Hepatocyte (in vitro differentiated cells): Measurements from ENCODE around the gene PAMR1. TPM values are rescaled to one million over a fixed set of nuclear protein-coding genes. Genes with fewer than 3 reads are reported as not detected.

Source experiments
- DNase-seq: peaks from one replicate; pipeline ENCODE4 v3.0.0-alpha.2; 2016; ENCODE audit warnings: low spot score
- H2AFZ ChIP-seq: fragments of 200-600 bp; sonication (generic); 2 replicates; pipeline ENCODE4 v1.6.0; 2016; ENCODE audit warnings: antibody characterized with exemption, mild to moderate bottlenecking
- H3K27ac ChIP-seq: fragments of 200-600 bp; sonication (generic); 2 replicates; pipeline ENCODE4 v1.5.1; 2016; ENCODE audit warnings: mild to moderate bottlenecking
- H3K27me3 ChIP-seq: fragments of 200-600 bp; sonication (generic); 2 replicates; pipeline ENCODE4 v1.6.1; 2016
- H3K36me3 ChIP-seq: fragments of 200-600 bp; sonication (generic); replicated peaks from 2 replicates; pipeline ENCODE4 v1.5.1; 2016; ENCODE audit warnings: low read depth; ENCODE audit not compliant: insufficient read depth
- H3K4me1 ChIP-seq: fragments of 200-600 bp; sonication (generic); 2 replicates; pipeline ENCODE4 v1.5.1; 2016; ENCODE audit warnings: mild to moderate bottlenecking, moderate library complexity; ENCODE audit not compliant: insufficient read depth
- H3K4me2 ChIP-seq: fragments of 200-600 bp; sonication (generic); 2 replicates; pipeline ENCODE4 v1.6.0; 2016
- H3K4me3 ChIP-seq: fragments of 200-600 bp; sonication (generic); 2 replicates; pipeline ENCODE4 v1.5.1; 2016; ENCODE audit warnings: mild to moderate bottlenecking
- H3K79me2 ChIP-seq: fragments of 200-600 bp; sonication (generic); 2 replicates; pipeline ENCODE4 v1.6.0; 2017; ENCODE audit warnings: mild to moderate bottlenecking
- H3K9me2 ChIP-seq: fragments of 200-600 bp; sonication (generic); replicated peaks from 2 replicates; pipeline ENCODE4 v1.6.0; 2017; ENCODE audit warnings: mild to moderate bottlenecking; ENCODE audit not compliant: insufficient read depth
- H3K9me3 ChIP-seq: fragments of 200-600 bp; sonication (generic); 2 replicates; pipeline ENCODE4 v1.5.1; 2016; ENCODE audit warnings: low read depth, mild to moderate bottlenecking
- H4K20me1 ChIP-seq: fragments of 200-600 bp; sonication (generic); 2 replicates; pipeline ENCODE4 v1.6.0; 2016; ENCODE audit warnings: mild to moderate bottlenecking; ENCODE audit not compliant: insufficient read depth, poor library complexity, severe bottlenecking
- CTCF ChIP-seq: fragments of 200-600 bp; sonication (generic); IDR thresholded peaks from 2 replicates; pipeline ENCODE4 v1.5.1; 2016; ENCODE audit warnings: antibody characterized with exemption, mild to moderate bottlenecking; ENCODE audit not compliant: poor library complexity
- EZH2 ChIP-seq: fragments of 200-600 bp; sonication (generic); IDR thresholded peaks from 2 replicates; pipeline ENCODE4 v1.6.1; 2016; ENCODE audit warnings: antibody characterized with exemption, mild to moderate bottlenecking, borderline replicate concordance
- EZH2phosphoT487 ChIP-seq: fragments of 200-600 bp; sonication (generic); IDR thresholded peaks from one replicate; pipeline ENCODE4 v1.6.1; 2018; ENCODE audit warnings: antibody characterized with exemption, mild to moderate bottlenecking, low read depth, moderate library complexity; ENCODE audit not compliant: unreplicated experiment, severe bottlenecking
- WGBS: methylation state at CpG from one replicate; pipeline ENCODE4 v1.1.6; 2016; ENCODE audit warnings: low lambda C conversion rate; ENCODE audit errors: missing lambda C conversion rate; 5-methylcytosine and 5-hydroxymethylcytosine counted together
- polyA plus RNA-seq: library from polyadenylated mRNA; unstranded; fragments of >200 nt; fragmentation: Nextera tagmentation; extraction: Ambion mirVana; gene quantifications from 2 replicates; pipeline ENCODE4 v1.2.1, GENCODE V29; 2016
- total RNA-seq: library from RNA; depleted of rRNA; stranded (reverse); fragments of >200 nt; gene quantifications from 2 replicates; pipeline ENCODE4 v1.2.3, GENCODE V29; 2014

PAMR1 gene
- total and polyA plus RNA-seq, 2 experiments from 2014 or later, result 26.3 to 31.1 TPM

GRCh38 chr11:35518766-35519165, 6.7 kb downstream of the PAMR1 start:
- H3K9me2 ChIP-seq, result no peaks in the 10 kb centered on the region
- H3K4me2 ChIP-seq, result no peak overlapping the region
- 74% methylated on average over 1 of the region's 1 CpG for WGBS
- DNase-seq, result no peak
- H3K36me3 ChIP-seq, result no peaks in the 10 kb centered on the region
- no peaks in the 10 kb centered on the region for H3K9me3 ChIP-seq
- H3K79me2 ChIP-seq, result no peaks in the 10 kb centered on the region
- H3K4me3 ChIP-seq, result no peak overlapping the region
- H3K27me3 ChIP-seq, result no peaks in the 10 kb centered on the region
- H3K27ac ChIP-seq, result no peak overlapping the region
- H2AFZ ChIP-seq, result no peak overlapping the region
- H4K20me1 ChIP-seq, result no peaks in the 10 kb centered on the region
- peaks cover 5% of the 10 kb centered on the region for H3K4me1 ChIP-seq
- TF ChIP-seq EZH2 (no peak), CTCF (no peak)

DNA sequence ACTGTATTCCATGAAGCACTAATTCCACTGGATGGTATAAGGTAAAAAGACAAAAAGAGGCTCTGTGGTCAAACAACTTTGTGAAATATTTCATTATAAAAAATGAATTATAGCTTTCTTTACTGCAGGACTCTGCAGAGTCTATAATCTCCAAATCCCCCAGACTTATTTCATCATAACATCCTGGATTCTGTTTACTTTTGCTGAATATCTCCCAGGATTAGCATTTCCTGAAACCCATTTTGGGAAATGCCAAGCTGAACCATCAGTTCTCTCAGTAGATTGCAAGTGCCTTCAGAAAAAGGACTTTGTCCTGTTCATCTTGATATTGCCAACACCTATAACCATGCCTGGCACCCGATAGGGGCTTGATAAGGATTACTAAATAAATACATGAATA, 7.9 kb downstream of the PAMR1 start:
- Histone ChIP-seq H3K79me2 (no peaks in the 10 kb centered on the region), H3K4me2 (no peak overlapping the region), H3K36me3 (no peaks in the 10 kb centered on the region), H3K9me2 (no peaks in the 10 kb centered on the region), H2AFZ (no peak overlapping the region), H3K4me1 (no peaks in the 10 kb centered on the region), H3K9me3 (no peaks in the 10 kb centered on the region), H3K4me3 (no peak overlapping the region), H3K27me3 (no peaks in the 10 kb centered on the region), H4K20me1 (no peaks in the 10 kb centered on the region), H3K27ac (no peak overlapping the region)
- TF ChIP-seq CTCF, result no peak
- no peak for TF ChIP-seq EZH2phosphoT487
- no peak for TF ChIP-seq EZH2
- WGBS, result 68% methylated on average over 1 of the region's 1 CpG
- DNase-seq, result no peak

GRCh38 chr11:35516403-35516802, 9.0 kb downstream of the PAMR1 start:
- Histone ChIP-seq H3K79me2 (no peaks in the 10 kb centered on the region), H2AFZ (no peak overlapping the region), H4K20me1 (no peaks in the 10 kb centered on the region), H3K4me3 (no peak overlapping the region), H3K36me3 (no peaks in the 10 kb centered on the region), H3K27ac (no peak overlapping the region), H3K4me1 (no peaks in the 10 kb centered on the region), H3K4me2 (no peak overlapping the region), H3K9me3 (no peaks in the 10 kb centered on the region), H3K9me2 (no peaks in the 10 kb centered on the region), H3K27me3 (no peaks in the 10 kb centered on the region)
- no peak for DNase-seq
- no peak for TF ChIP-seq EZH2phosphoT487
- no peak for TF ChIP-seq EZH2
- TF ChIP-seq CTCF, result no peak
- WGBS, result 81% methylated on average over 4 of the region's 4 CpGs

DNA sequence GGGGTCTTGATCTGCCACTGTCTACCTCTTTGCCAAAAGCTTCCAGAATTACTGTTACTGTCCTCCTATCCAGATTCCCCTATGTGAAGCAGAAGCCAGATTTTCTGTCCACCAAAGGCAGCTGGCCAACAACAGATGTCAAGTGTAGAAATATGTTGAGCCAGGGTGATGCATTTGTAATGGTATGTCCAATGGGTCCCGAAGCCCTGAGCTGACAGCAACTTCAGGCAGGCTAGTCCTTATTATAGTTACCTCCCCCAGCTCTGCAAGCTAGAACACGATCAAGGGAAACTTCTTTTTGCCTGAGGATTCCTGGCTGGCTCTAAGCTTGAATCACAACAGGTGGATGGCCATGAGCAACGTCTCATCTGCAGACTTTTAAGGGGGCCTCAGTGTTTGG, 10.2 kb downstream of the PAMR1 start:
- Histone ChIP-seq H3K27ac (no peak overlapping the region), H2AFZ (no peak overlapping the region), H3K27me3 (no peaks in the 10 kb centered on the region), H4K20me1 (no peaks in the 10 kb centered on the region), H3K4me2 (no peak overlapping the region), H3K9me3 (no peaks in the 10 kb centered on the region), H3K4me1 (no peaks in the 10 kb centered on the region), H3K79me2 (no peaks in the 10 kb centered on the region), H3K4me3 (no peak overlapping the region), H3K36me3 (no peaks in the 10 kb centered on the region), H3K9me2 (no peaks in the 10 kb centered on the region)
- no peak for DNase-seq
- WGBS, result 72% methylated on average over 3 of the region's 3 CpGs
- TF ChIP-seq EZH2phosphoT487 (no peak), CTCF (no peak), EZH2 (no peak)
